Body of pancreas (tissue), 4 donors: Measurements from ENCODE around the gene VARS1.

Experiments used
- POLR2A ChIP-seq, 3 donors: fragments of 450-650 bp; IDR thresholded peaks; one replicate each; pipeline ENCODE4 v1.6.1; 2016; ENCODE audit warnings: antibody characterized with exemption in 3 of 3, mild to moderate bottlenecking in 2 of 3
- TF ChIP-seq, protein P1 (sequence below), 7 experiments: fragments of 450-650 bp in 4 of 7; fragments of 200-600 bp in 3 of 7; sonication (generic) in 3 of 7; IDR thresholded peaks; one replicate each; pipeline ENCODE4 v1.5.1; 2016 to 2019; ENCODE audit warnings: antibody characterized with exemption in 7 of 7

- TF ChIP-seq, protein P1, sequence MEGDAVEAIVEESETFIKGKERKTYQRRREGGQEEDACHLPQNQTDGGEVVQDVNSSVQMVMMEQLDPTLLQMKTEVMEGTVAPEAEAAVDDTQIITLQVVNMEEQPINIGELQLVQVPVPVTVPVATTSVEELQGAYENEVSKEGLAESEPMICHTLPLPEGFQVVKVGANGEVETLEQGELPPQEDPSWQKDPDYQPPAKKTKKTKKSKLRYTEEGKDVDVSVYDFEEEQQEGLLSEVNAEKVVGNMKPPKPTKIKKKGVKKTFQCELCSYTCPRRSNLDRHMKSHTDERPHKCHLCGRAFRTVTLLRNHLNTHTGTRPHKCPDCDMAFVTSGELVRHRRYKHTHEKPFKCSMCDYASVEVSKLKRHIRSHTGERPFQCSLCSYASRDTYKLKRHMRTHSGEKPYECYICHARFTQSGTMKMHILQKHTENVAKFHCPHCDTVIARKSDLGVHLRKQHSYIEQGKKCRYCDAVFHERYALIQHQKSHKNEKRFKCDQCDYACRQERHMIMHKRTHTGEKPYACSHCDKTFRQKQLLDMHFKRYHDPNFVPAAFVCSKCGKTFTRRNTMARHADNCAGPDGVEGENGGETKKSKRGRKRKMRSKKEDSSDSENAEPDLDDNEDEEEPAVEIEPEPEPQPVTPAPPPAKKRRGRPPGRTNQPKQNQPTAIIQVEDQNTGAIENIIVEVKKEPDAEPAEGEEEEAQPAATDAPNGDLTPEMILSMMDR (IDR thresholded peaks at IDR 0.05), result no peak
- no peak for TF ChIP-seq POLR2A (IDR thresholded peaks at IDR 0.05)
Measured at GRCh38 chr6:31750411-31751022, 45.0 kb downstream of the VARS1 start.
